Brain microvascular endothelial cell (primary cell): Measurements from ENCODE around the gene VPS13D.
A peak's percentile ranks its signal among the peaks of the same experiment; 100 is the strongest.

Experiments
- DNase-seq: peaks from one replicate; pipeline ENCODE4 v3.0.0-alpha.2; 2020
- H3K27ac ChIP-seq: fragments of 250-450 bp; sonication (Bioruptor Pico); 2 replicates; pipeline ENCODE4 v1.5.1; 2020; ENCODE audit warnings: mild to moderate bottlenecking, moderate library complexity
- H3K27me3 ChIP-seq: fragments of 250-450 bp; sonication (Bioruptor Pico); replicated peaks from 2 replicates; pipeline ENCODE4 v1.5.1; 2020; ENCODE audit warnings: mild to moderate bottlenecking
- H3K36me3 ChIP-seq: fragments of 250-450 bp; sonication (Bioruptor Pico); replicated peaks from 2 replicates; pipeline ENCODE4 v1.5.1; 2020; ENCODE audit warnings: mild to moderate bottlenecking
- H3K4me3 ChIP-seq: 2 replicates; pipeline ENCODE4 v1.5.1; 2011; ENCODE audit warnings: low read depth, mild to moderate bottlenecking, control low read depth, low read length, moderate library complexity
- in situ Hi-C: cut with HindIII; loops from 2 replicates; pipeline ENCODE4 v1.10.0; 2017; ENCODE audit warnings: low sequenced_read_pairs, low pct_ligation_motif_present
- TF ChIP-seq, protein P1 (sequence below): IDR thresholded peaks from 2 replicates; pipeline ENCODE4 v1.5.1; 2011; ENCODE audit warnings: low read depth, mild to moderate bottlenecking, moderate library complexity, low read length, control low read depth, inconsistent platforms; ENCODE audit errors: missing control alignments

The VPS13D gene

GRCh38 chr1:12432897-12433296 is 203.1 kb downstream of the VPS13D start:
- peak overlapping the region; percentile 100 for H3K27ac ChIP-seq
- in situ Hi-C loops = no loop called here
- H3K4me3 ChIP-seq = no peak overlapping the region
- no peaks in the 10 kb centered on the region for H3K27me3 ChIP-seq
- TF ChIP-seq, protein P1, sequence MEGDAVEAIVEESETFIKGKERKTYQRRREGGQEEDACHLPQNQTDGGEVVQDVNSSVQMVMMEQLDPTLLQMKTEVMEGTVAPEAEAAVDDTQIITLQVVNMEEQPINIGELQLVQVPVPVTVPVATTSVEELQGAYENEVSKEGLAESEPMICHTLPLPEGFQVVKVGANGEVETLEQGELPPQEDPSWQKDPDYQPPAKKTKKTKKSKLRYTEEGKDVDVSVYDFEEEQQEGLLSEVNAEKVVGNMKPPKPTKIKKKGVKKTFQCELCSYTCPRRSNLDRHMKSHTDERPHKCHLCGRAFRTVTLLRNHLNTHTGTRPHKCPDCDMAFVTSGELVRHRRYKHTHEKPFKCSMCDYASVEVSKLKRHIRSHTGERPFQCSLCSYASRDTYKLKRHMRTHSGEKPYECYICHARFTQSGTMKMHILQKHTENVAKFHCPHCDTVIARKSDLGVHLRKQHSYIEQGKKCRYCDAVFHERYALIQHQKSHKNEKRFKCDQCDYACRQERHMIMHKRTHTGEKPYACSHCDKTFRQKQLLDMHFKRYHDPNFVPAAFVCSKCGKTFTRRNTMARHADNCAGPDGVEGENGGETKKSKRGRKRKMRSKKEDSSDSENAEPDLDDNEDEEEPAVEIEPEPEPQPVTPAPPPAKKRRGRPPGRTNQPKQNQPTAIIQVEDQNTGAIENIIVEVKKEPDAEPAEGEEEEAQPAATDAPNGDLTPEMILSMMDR = no peak
- no peak for DNase-seq
- no peaks in the 10 kb centered on the region for H3K36me3 ChIP-seq

GRCh38 chr1:12433323-12434053 is 203.7 kb downstream of the VPS13D start:
- peak; percentile 98 for DNase-seq
- Histone ChIP-seq H3K4me3 (no peak overlapping the region), H3K36me3 (no peaks in the 10 kb centered on the region), H3K27ac (peak overlapping the region; percentile 100), H3K27me3 (no peaks in the 10 kb centered on the region)
- TF ChIP-seq, protein P1 = no peak
- in situ Hi-C loops = no loop called here

GRCh38 chr1:12434174-12434573 is 204.3 kb downstream of the VPS13D start:
- no peaks in the 10 kb centered on the region for H3K27me3 ChIP-seq
- TF ChIP-seq, protein P1 = no peak
- H3K36me3 ChIP-seq = no peaks in the 10 kb centered on the region
- peak; percentile 87 for DNase-seq
- in situ Hi-C loops = no loop called here
- no peak overlapping the region for H3K4me3 ChIP-seq
- peak overlapping the region; percentile 100 for H3K27ac ChIP-seq

- Histone ChIP-seq H3K4me3 (no peak overlapping the region), H3K27ac (peak overlapping the region; percentile 100), H3K27me3 (no peaks in the 10 kb centered on the region), H3K36me3 (no peaks in the 10 kb centered on the region)
- in situ Hi-C loops = no loop called here
- TF ChIP-seq, protein P1 = no peak
- no peak for DNase-seq
These were observed 204.9 kb downstream of the VPS13D start for GRCh38 chr1:12434686-12435085.

DNA sequence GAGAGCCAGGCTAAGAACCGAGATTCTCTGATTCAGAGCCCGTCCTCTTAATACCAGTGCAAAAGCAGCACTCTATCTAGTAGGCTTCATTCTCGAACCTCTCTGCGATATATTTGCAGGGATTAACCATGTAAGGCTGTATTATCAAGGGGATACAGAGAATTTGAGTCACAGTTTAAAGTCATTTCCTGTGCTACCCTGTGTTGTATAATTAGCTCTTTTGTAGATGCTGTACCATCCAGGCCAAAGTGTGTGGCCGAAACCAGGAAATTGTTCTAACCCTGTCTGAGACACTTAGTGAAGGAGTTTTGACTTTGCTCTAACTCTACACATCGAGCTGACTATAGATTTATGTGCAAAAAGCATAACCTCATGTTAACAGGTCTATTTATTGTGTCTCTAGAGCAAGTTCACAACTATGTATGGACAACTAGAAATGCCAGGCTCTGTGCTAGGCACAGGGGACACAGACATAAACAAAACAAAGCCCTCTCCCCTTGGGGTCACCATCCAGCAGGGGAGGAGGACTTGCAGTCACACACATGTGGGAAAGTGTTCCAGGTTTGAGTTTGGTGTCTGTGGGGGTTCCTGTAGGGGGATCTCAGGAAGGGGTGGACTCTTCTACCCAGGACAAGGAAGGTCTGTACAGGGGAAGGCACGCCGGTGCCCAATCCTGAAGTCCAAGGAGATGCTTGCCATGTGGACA is 206.0 kb downstream of the VPS13D start:
- no peaks in the 10 kb centered on the region for H3K36me3 ChIP-seq
- H3K4me3 ChIP-seq = no peak overlapping the region
- TF ChIP-seq, protein P1 = no peak
- no peaks in the 10 kb centered on the region for H3K27me3 ChIP-seq
- peak; percentile 67 for DNase-seq
- in situ Hi-C loops = no loop called here
- peak overlapping the region; percentile 100 for H3K27ac ChIP-seq
